GM21786 (cell line): Measurements from ENCODE around the gene METTL2B.

Source experiments
- ATAC-seq: cut with Tn5 transposase; IDR thresholded peaks from one replicate; pipeline ENCODE4 v1.9.1; 2021; ENCODE audit not compliant: unreplicated experiment

Gene METTL2B, protein sequence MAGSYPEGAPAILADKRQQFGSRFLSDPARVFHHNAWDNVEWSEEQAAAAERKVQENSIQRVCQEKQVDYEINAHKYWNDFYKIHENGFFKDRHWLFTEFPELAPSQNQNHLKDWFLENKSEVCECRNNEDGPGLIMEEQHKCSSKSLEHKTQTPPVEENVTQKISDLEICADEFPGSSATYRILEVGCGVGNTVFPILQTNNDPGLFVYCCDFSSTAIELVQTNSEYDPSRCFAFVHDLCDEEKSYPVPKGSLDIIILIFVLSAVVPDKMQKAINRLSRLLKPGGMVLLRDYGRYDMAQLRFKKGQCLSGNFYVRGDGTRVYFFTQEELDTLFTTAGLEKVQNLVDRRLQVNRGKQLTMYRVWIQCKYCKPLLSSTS

DNA sequence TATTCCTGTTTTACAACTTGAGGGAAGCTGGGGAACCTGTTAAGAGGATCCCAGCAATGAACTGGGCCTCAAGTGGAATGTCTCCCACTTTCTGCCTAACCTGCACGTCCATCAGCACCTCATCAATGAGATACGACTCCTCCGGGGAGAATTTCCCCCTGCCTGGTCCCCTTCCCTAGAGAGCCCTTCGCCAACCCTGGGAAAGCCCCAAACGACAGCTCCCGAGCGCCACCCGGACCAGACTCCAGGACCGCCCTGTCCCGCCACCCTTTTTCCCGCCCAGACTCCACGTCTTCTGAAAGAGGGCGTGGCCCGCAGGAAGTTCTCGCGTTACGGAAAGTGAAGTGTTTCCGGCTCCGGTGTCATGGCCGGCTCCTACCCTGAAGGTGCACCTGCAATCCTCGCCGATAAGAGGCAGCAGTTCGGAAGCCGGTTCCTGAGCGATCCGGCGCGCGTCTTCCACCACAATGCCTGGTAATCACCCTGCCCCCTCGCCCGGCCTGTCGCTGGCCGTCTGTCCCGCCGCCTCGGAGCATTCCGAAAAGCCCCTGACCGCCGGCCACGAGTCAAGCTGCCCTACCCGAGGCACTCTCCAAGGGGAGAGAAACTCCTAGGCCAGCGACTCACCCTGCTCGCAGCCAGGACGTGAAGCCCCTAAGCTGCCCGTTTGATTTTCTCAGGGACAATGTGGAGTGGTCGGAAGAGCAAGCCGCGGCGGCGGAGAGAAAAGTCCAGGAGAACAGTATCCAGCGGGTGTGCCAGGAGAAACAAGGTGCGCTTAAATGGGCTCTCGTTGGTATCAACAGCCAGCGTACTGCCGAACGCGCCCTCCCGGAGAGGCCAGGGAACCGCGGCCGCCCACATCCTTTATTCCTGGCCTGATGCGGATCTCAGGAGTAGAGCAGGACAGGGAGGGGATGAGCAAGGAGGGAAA is at the start of gene METTL2B:
TSS of gene METTL2B (plus strand) at position 347 of the 934 bp plus-strand sequence. CDS start at position 365, 18 bp downstream.
- peak; percentile 94 for ATAC-seq

DNA sequence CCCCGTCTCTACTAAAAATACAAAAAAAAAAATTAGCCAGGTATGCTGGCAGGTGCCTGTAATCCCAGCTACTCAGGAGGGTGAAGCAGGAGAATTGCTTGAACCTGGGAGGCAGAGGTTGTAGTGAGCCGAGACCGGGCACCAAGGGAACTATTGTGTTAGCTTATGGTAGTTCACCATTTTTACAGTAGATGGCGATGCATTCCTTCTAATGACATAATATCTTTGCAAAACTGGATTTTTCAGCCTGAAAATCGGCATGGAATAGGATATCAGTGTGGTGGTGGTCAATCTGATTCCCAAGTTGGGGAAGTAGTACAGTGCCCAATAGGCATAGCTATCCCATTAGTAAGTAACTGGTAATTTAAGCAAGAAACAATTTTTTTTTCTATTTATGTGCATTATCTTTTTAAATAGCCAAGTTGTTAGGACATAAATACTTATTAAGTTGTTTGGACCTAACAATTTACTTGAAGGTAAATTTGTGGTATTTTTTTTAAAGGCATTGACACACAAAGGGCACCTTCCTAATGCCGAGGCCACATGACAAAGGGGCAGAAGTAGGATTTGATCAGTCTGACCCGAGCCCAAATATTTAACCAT is 49.2 kb upstream of the METTL2B start:
- peak; percentile 47 for ATAC-seq

DNA sequence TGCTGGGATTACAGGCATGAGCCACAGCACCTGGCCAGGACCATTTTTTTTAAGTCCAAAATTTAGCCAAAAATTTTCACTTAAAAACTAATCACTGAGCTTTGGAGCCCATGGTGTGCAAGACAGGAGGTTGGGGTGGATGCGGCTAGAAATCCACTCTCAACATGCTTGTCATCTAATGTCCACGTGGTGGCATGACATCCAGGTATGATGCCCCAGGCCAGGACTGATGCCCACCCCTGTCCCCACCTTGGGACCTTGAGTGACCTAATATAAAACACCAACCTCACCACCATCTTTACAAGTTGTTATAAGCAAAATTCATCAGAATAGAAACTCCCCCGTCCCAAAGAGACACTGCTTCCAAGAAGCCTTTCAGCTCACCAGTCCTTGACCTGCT is 46.3 kb upstream of the METTL2B start:
- ATAC-seq: no peak

DNA sequence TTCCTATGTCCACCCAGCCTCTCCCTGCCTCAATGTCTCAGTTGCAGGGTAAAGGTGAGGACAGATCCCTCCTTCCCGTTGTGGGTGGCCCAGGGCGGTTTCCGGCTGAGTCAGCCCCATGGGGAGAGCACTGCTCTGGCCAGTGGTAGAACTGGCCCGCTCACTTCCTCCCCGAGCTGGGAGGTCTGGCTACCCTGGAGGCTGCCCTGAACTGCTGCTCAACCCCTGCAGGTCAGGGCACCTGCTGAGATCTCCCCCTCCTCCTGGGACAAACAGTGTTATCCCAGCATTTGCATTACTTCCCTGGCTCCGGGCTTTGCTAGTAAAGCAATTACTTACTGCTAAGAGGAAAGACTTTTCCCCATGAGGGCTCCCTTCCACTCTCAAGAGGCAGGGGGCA is 45.3 kb upstream of the METTL2B start:
- ATAC-seq: no peak

DNA sequence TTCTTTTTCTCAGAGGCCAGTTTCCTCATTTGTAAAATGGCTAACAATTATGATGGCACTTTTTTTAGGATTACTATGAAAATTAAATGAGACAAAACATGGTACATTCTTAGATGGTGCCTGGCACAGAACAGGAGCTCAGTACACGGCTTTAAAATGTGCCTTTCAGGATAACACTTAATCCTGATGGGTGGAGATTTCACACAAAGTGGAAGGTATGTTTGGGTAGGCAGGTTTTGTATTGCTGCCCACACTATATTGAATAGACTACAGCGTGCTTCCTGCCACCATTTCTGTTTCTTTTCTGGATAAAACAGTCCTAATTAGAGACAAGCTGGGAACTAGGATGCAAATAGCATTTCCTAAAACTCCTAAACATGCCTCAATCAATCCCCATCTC is 44.8 kb upstream of the METTL2B start:
- no peak for ATAC-seq

DNA sequence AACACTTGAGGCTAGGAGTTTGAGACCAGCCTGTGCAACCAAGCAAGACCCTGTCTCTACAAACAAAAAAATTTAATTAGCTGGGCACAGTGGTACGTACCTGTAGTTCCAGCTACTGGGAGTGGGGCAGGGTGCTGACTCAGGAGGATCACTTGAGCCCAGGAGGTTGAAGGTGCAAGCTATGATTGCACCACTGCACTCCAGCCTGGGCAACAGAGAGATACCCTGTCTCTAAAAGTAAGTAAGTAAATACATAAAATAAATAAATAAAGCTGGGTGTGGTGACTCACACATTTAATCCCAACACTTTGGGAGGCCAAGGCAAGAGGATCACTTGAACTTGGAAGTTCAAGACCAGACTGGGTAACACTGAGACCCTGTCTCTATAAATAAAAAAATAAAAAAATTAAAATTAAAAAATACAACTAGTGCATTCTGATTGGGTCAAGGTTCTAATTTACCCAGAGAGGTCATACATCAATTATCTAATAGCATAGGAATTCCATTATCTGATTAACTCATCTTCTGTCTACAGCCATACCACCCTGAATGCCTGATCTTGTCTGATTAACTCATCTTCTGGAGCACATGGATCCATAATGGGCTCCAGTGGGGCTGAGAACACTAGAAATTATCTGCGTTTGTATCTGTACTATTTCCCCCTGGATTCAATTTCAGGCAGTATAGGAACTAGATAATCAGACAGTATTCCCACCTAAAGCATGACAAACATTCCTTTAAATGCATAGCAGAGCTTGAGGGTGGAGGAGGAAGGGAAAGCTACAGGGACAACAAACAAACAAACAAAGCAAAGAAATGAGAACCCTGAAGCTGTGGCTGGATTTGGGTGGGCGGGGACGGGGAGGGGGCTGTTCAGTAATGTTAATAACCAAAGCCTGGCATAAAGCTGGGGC is 41.9 kb upstream of the METTL2B start:
- no peak for ATAC-seq

DNA sequence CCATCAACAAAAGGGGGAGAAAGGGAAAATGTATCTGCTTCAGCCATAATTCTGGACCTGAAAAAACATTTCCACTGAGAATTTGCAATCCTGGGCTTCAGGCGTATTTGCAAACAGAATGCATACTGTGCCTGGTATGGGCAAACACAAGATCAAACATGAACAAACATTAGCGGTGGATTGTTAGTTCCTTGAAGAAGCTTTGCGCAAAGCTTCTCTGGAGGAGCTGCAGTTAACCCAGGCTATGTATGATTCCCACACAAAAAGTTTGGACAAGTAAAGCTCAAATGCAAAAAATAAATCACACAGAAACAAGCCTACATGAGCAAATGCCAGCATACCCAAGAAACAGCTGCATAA is 41.2 kb upstream of the METTL2B start:
- no peak for ATAC-seq

DNA sequence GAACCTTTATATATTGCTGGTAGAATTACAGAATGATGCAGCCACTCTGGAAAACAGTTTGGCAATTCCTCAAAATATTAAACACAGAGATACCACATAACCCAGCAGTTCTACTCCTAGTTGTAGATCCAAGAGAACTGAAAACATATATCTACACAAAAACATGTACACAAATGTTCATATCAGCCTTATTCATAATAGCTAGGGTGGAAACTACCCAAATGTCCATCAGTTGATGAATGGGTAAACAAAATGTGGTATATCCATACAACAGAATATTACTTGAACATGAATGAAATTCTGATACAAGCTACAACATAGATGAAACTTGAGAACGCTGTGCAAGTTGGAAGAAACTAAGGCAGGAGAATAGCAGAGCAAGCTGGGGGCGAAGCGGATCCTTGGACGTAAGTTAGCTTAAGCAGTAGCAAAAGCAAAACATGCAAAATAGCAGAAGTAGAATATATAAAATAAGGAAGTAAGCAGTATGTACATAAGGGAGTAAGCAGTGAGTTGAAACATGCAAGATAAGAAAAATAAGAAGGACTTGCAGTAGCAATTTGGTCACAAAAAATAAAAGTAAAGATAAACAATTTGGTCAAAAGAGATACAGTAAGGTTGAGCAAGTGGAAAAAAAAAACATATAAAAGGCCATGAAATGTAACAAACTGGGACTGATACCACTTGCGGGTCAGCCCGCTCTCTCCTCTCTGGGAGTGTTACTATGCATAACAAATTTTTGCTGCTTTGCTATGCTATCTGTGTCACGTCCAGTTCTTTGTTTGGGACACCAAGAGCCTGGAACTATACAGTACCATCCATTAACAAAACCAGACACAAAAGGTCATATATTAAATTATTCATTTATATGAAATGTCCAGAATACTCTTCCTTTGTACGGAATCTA is 38.9 kb upstream of the METTL2B start:
- ATAC-seq: no peak

DNA sequence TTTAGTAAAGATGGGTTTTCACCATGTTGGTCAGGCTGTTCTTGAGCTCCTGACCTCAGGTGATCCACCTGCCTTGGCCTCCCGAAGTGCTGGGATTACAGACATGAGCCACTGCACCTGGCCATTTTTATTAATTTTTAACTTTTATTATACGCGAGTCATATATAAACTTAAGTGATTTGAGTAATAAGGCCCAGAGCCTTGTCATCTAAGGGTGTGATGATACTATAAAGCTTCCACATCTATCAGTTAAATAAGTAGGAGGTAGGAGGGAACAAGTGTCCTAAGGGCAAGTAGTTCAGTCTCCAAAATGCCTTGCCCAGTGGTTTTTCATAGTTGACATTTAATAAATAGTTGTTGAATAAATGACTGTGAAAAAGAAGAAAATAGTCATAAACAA is 34.2 kb upstream of the METTL2B start:
- ATAC-seq: no peak

DNA sequence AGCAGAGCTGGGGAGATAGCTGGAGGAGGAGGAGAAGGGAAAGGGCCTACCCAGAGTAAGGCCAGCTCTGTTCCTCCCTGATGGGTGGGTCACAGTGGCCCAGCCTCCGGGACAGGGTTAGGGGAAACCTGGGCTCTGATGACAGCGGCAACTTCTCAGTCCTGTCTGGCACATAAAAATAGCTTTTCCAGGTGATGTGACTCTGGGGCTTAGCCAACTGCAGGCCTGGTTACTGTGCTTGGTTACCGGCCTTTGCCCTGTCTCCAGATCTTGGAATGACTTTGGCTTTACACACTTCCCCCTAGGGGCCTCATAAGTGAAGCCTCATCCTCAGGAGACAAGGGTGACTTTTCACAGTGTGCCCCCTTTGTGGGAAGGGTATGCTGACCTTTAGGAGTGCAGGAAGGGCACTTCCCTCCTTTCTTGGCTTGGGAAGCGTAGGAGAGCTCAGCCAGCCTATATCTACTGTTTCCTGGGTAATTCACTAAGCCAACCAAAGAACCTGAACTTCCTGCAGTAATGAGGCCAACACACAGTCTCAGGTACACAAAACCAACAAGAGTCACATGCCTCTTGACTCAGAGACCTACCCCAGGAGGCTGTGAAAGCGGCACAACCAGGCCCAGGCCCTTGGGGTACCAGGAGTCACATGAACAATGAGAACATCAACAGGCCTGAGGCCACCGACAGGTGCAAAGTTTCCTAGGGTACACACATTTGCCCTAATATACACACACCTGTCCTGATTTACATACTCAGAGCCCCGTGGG is 32.5 kb upstream of the METTL2B start:
- no peak for ATAC-seq

DNA sequence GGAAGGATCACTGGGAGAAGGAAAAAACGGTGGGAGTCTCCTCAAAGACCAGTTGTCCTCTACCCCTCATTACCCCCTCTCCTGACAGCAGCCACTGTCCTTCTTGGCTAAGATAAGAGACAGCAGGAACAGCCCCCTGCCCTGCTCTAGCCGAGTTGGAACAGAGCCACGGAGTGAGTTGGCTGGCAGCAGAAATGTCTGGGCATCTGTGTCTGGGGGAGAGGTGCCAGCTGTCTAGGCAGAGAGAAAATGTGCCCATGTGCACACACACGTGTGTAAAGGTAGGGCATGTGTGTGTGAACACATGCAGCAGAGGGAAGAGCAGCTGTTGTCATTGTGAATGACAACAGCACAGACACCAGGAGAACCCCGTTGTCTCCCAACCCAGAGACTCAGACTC is 30.2 kb upstream of the METTL2B start:
- ATAC-seq: no peak

DNA sequence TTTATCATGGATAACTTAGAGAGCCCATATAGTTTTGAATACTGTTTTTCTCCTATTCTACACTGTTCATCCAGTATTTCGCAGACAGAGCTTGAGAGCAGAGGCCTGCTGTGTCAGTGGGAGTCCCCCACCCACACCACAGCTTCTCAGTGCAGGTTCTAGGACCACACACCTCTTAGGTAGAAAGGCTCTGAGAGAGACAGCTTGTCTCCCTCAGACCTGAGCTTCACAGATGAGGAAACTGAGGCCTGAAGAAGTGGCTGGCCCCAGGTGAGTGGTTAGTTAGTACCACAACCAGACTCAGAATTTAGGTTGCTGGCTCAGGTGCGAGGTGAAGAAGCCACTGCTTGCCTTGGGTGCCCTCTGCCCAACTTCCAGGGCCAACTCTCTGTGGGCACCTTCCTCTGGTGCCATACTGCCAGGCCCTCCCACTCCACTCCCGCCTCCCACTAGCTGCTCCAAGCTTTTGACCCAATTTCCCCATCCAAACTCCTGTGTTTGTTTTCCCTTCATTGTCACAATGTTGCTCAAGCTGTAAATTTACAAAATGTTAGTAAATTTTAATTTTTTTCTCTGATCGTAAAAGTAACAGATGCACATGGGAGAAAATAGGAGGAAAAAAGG is 28.5 kb upstream of the METTL2B start:
- ATAC-seq: no peak

DNA sequence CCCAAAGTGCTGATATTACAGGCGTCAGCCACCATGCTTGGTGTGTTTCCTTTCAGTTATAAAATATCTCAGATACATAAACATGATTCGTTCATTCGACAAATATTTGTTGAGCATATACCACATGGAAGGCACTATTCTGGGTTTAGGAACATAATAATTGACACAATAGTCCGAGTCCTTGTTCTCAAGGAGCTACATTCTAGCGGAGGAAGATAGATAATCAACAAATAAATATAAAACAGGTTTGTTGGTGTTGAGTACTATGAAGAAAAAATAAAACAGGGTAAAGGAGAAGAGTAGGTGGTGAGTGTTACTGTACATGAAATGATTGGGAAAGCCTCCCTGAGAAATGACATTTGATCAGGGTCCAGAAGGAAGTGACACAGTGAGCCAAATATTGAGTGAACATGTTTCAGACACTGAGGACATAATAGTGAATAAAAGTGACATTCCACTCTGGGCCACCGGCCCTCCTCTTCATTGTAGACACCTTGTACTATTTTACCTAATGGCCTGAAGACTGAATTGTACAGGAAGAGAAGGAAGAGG is 27.7 kb upstream of the METTL2B start:
- ATAC-seq: no peak

DNA sequence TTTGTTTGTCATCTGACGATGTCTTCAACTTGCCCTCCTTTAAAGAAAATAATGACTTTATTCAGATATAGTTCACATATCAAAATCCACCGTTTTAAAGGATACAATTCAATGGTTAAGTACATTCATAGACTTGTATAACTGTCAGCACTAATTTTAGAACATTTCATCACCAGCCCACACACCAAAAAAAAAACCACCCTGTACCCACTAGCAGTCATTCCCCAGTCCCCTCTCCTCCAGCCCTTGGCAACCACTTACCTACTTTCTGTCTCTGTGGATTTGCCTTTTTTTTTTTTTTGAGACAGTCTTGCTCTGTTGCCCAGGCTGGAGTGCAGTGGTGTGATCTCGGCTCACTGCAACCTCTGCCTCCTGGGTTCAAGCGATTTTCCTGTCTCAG is 26.1 kb upstream of the METTL2B start:
- no peak for ATAC-seq

DNA sequence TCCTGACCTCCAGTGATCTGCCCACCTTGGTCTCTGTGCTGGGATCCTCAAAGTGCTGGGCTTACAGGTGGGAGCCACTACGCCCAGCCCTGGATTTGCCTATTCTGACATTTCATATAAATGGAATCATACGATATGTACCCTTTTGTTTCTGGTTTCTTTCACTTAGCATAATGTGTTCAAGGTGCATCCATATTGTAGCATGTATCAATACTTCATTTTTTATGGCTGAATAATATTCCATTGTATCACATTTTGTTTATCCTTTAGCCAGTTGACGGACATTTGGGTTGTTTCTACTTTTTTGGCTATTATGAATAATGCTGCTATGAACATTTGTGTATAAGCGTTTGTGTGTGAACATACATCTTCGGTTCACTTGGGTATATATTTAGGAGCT is 25.6 kb upstream of the METTL2B start:
- no peak for ATAC-seq

DNA sequence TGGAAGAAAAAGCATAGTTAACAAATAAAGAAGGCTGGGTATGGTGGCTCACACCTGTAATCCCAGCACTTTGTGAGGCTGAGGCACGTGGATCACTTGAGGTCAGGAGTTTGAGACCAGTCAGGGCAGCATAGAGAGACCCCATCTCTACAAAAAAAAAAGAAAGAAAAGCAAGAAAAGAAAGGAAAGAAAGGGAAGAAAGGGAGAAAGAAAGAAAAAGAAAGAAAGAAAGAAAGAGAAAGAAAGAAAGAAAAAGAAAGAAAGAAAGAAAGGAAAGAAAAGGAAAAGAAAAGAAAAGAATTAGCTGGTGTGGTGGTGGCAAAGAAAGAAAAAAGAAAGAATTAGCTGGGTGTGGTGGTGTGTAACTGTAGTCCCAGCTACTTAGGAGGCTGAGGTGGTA is 24.0 kb upstream of the METTL2B start:
- ATAC-seq: no peak

DNA sequence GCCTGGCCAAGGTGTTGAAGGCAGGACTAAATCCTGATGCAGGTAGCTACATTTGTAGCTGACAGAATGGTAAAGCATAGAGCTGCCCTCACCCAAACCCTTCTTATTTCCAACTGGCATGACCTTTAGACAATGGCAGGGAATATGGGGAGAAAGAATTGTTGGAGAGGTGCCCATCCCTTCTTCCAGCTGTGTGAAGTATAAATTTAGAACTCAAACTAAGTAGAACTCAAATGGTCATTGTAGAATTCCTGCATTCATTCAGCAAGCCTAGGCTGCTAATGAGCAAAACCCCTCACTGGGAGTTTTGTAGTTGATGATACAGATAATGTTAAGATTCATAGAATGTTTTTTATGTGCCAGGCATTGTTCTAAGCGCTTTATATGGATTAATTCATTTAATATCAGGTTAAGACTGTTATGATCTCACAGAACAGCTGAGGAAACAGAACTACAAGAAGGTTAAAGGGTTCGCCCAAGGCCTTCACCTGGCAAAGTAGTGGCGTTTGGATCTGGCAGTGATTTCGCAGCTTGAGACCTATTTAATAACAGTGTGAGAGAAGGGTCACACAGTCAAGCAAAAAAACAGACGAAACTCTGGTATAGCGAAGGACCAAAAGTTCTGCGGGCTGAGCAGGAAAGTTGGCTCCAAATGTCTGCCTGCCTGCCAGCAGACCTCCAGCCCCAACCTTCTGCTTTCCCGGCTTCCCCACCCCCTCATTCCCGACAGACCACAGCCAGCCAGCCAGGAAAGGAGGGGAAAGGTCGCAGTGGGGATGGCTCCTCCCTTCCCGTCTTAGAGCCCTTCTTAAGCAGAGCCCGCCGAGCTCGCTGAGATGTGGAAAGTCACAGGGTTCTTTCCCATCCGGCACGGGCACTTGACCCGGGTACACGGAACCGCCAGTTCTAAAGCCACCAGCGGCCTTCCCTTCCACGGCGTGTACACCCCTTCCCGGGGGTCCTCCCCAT is 22.4 kb upstream of the METTL2B start:
- no peak for ATAC-seq
